ENCODE measurements around the gene KIRREL3. TPM values are rescaled to one million over a fixed set of nuclear protein-coding genes. Genes with fewer than 3 reads are reported as not detected.

Gene KIRREL3
- total and polyA plus RNA-seq, 10 donors, result 0.50 to 5.4 (median 2.0) TPM

GRCh38 chr11:126525702-126526101 lies 474.9 kb downstream of the KIRREL3 start:
- 62 to 80% (median 74%) methylated on average over 4 of the region's 4 CpGs for WGBS, 5 donors

GRCh38 chr11:126525216-126525615 lies 475.4 kb downstream of the KIRREL3 start:
- TF ChIP-seq POLR2AphosphoS5 (IDR thresholded peaks at IDR 0.05) (no peak), CTCF (IDR thresholded peaks at IDR 0.05 in 8 of 11, conservative IDR thresholded peaks at IDR 0.05 in 3 of 11) (no peak), POLR2A (IDR thresholded peaks at IDR 0.05) (no peak)
- Histone ChIP-seq H3K36me3 (no peaks in the 10 kb centered on the region), H3K27me3 (replicated peaks in 1 of 7) (peaks cover 0 to 6% (median 0%) of the 10 kb centered on the region in 7 donors), H3K27ac (no peak overlapping the region), H3K4me1 (peaks cover 0 to 8% (median 0%) of the 10 kb centered on the region in 6 donors), H3K9me3 (no peaks in the 10 kb centered on the region), H3K4me3 (no peak overlapping the region)
- WGBS, 5 donors, result 86 to 93% (median 90%) methylated on average over 10 of the region's 10 CpGs
- peak; percentile 36 for DNase-seq
- intact Hi-C loops (cut with DNase I; ENCODE audit: low total_unique reads), result no loop called here

More at GRCh38 chr11:126525702-126526101, 474.9 kb downstream of the KIRREL3 start:
- no peaks in the 10 kb centered on the region for H3K9me3 ChIP-seq
- H3K4me3 ChIP-seq, result no peak overlapping the region
- peaks cover 0 to 6% (median 0%) of the 10 kb centered on the region in 7 donors for H3K27me3 ChIP-seq (replicated peaks in 1 of 7)
- no peak for TF ChIP-seq POLR2AphosphoS5 (IDR thresholded peaks at IDR 0.05)
- no peak for TF ChIP-seq POLR2A (IDR thresholded peaks at IDR 0.05)
- no peak for TF ChIP-seq CTCF (IDR thresholded peaks at IDR 0.05 in 8 of 11, conservative IDR thresholded peaks at IDR 0.05 in 3 of 11)
- intact Hi-C loops (cut with DNase I; ENCODE audit: low total_unique reads), result no loop called here
- DNase-seq, result no peak
- no peaks in the 10 kb centered on the region for H3K36me3 ChIP-seq
- no peak overlapping the region for H3K27ac ChIP-seq
- H3K4me1 ChIP-seq, result peaks cover 0 to 8% (median 0%) of the 10 kb centered on the region in 6 donors

- peaks cover 0 to 8% (median 0%) of the 10 kb centered on the region in 7 donors for H3K27me3 ChIP-seq (replicated peaks in 1 of 7)
- 66 to 81% (median 76%) methylated on average over 3 to 4 of the region's 4 CpGs for WGBS, 5 donors
These were observed 476.9 kb downstream of the KIRREL3 start for GRCh38 chr11:126523441-126524205.

More at GRCh38 chr11:126523441-126524205, 476.9 kb downstream of the KIRREL3 start:
- H3K27ac ChIP-seq, result no peak overlapping the region
- peaks cover 0 to 8% (median 0%) of the 10 kb centered on the region in 6 donors for H3K4me1 ChIP-seq
- no peak overlapping the region for H3K4me3 ChIP-seq
- intact Hi-C loops (cut with DNase I; ENCODE audit: low total_unique reads), result no loop called here
- no peaks in the 10 kb centered on the region for H3K36me3 ChIP-seq
- H3K9me3 ChIP-seq, result no peaks in the 10 kb centered on the region
- TF ChIP-seq POLR2A (IDR thresholded peaks at IDR 0.05) (no peak), POLR2AphosphoS5 (IDR thresholded peaks at IDR 0.05) (no peak), CTCF (IDR thresholded peaks at IDR 0.05 in 8 of 11, conservative IDR thresholded peaks at IDR 0.05 in 3 of 11) (no peak)
- DNase-seq, result peak; percentile 39
